Right lobe of liver (tissue), 4 donors: ENCODE measurements around the gene CDX4.

Experiments used
- CTCF ChIP-seq, 4 donors: fragments of 200-600 bp in 3 of 4; fragments of 450-650 bp in 1 of 4; IDR thresholded peaks; one replicate each; pipeline versions ENCODE4 v1.5.1 to v1.8.0; 2016 to 2022; ENCODE audit warnings: antibody characterized with exemption in 4 of 4, mild to moderate bottlenecking in 2 of 4
- POLR2A ChIP-seq: fragments of 450-650 bp; IDR thresholded peaks from one replicate; pipeline ENCODE4 v1.6.1; 2017; ENCODE audit warnings: antibody characterized with exemption, mild to moderate bottlenecking
- donor health status: DM: no; HTN: no; CAD: no.
- donor health status: DM: no; HTN: no; CAD: no.
- donor health status: DM: no; HTN: yes; CAD: no.

- no peak for TF ChIP-seq CTCF (IDR thresholded peaks at IDR 0.05)
- no peak for TF ChIP-seq POLR2A
These were observed 43.8 kb downstream of the CDX4 start for GRCh38 chrX:73490661-73491060.
